ENCODE measurements around the gene SIPA1L2.
A peak's percentile ranks its signal among the peaks of the same experiment; 100 is the strongest.

Gene SIPA1L2

DNA sequence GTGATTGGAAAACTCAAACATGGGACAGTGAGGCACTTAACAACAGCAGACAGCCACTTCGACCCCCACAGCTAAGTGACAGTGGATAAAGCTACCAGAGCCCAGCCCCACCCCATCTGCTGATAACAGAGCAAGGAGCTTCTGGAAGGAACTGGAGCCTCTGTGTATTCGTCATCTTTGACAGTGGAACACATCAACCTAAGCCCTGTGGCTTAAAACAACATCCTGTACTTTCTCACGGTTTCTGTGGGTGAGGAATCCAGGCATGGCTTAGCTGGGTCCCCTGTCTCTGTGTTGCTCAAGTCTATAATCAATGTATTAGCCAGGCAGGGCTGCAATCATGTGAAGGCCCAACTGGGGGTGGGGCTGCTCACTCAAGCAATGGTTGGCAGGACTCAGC, 18.4 kb upstream of the SIPA1L2 start:
- no peak for DNase-seq

DNA sequence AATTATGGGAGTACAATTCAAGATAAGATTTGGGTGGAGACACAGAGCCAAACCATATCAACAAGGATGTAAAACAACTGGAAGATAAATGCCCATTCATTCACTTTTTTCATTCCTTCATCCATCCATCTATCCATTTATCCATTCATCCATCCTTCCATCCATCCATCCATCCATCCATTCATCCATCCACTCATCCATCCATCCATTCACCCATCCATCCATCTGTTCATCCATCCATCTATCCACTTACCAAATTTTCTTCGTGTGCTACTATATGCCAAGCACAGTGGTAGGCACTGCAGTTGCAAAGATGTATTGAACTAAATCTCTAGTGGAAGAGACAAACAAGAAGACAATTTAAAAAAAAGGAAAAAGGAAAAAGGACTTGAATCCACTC, 14.3 kb upstream of the SIPA1L2 start:
- no peak for DNase-seq

DNA sequence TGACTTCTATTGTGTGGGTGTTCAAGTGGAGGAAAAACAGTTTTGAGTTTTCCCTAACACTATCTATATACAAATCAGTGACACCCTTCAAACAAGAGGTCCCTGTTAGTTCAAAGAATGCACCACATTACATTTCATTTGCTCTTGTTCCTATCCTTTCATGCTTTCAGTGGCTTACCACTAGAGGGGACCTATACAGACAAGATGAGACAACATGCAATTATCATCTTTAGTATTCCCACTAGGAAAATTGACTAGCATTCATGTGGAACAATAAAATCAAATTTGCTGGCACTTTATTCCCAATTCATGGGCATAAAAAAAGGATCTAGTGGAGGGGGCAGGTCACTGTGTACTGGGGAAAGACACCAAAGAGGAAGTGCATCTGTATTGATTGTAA, 13.3 kb upstream of the SIPA1L2 start:
- DNase-seq, result no peak

DNA sequence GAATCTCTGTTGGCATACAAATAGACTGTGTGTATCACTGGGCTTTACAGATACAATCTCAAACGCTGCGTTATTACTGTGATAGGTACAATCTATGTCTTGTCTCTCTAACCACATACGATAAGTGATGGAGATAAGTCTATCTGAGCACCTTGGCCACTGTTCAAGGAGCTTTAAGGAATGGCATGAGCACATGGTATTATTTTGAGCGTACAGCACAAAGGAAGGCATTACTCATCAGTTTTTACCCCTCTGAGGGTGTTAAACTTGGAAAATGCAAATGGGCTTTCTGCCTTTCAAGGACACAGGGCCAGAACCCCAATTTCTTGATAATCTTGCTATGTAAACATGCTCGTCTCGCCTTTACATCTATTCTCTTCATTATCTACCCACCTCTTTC, 11.6 kb upstream of the SIPA1L2 start:
- DNase-seq, result no peak

DNA sequence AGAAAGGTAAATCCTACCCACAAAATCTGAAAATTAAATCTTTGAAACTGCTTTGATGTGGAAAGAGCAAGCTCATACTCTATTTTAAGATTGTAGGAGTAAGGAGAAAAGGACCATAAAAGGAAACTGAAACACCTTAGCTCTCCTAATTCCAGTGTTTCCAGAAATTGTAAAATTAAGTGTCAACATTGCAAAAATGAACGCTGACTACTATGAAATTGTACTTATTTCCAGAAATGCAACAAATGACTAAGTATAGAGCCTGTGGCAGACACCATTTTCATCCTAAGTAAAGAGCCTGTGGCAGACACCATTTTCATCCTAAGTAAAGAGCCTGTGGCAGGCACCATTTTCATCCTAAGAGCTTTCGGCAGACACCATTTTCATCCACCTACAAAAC, 6.9 kb upstream of the SIPA1L2 start:
- DNase-seq, result no peak

DNA sequence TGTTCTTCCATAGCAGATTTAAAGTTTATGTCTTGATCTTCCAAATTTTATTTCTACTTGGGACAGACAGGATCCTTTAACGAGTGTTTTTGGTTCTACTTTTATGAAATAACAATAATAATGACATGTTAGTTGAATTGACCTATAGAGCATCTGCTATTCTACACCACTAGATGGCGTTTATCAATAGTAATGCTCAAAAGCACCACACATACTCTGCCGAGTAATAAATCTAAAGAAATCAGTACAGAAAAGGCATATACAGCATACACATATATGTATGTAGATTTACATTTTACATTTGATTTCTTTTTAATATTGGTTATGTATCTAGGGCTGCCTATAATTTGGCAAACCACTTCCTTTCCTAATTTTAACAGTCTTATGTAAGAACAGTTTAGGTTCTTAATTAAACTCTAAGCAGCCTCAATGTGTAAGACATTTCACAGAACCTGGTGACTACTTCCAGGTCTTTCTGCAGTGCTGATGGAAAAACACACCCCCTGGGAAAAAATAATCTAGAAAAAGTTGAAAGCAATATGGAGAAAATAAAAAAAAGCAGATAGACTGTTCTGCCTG, 5.9 kb upstream of the SIPA1L2 start:
- DNase-seq, result peak; percentile 61

DNA sequence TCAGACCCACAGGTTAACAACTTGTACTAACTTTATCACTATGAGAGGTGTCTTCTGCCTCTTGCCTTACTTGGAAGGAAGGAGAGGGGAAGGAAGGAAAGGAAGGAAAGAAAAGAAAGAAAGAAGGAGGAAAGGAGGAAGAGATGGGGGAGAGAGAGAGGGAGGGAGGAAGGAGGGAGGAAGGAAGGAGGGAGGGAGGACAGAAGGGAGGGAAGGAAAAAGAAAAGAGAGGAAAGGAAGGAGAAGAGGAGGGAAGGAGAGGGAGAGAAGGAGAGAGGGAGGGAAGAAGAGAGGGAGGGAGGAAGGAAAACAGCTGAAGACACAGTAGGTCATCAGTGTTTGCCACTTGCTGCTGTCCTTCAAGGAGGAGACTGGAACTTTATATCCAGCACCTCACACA, 5.3 kb upstream of the SIPA1L2 start:
- DNase-seq, result no peak

DNA sequence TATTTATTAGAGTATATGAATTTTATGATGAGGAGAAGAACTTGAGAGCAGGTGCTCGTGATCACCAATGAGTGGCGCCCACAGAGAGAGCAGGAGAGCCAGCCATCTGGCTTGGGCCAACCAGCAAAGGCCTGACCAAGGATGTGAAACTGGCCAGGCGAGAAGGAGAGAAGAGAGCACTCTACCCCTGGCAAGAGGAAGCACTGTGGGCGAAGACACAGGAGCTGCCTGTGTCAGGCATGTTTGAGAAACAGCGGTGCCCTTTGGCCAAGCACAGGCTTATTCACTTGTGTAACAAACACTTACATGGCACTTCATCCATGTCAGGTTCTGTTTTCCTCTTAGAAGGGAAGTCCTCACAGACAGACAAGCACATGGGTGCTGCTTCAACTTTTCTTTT, 4.2 kb upstream of the SIPA1L2 start:
- DNase-seq, result no peak

DNA sequence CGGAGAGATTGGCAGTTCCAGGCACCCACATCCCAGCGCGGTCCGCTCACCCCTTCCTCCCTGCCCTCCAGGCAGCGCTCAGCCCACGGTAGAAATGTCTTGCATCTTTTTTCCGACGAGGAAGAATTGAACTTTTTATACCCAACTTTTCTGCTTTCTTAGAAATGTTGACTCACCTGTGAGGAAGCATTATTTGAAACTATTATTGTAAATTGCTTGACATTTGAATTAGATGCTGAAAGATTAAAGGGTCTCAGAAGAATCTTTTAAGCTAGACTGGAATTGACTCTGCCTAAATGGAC, 912 bp upstream of the SIPA1L2 start:
- no peak for DNase-seq

DNA sequence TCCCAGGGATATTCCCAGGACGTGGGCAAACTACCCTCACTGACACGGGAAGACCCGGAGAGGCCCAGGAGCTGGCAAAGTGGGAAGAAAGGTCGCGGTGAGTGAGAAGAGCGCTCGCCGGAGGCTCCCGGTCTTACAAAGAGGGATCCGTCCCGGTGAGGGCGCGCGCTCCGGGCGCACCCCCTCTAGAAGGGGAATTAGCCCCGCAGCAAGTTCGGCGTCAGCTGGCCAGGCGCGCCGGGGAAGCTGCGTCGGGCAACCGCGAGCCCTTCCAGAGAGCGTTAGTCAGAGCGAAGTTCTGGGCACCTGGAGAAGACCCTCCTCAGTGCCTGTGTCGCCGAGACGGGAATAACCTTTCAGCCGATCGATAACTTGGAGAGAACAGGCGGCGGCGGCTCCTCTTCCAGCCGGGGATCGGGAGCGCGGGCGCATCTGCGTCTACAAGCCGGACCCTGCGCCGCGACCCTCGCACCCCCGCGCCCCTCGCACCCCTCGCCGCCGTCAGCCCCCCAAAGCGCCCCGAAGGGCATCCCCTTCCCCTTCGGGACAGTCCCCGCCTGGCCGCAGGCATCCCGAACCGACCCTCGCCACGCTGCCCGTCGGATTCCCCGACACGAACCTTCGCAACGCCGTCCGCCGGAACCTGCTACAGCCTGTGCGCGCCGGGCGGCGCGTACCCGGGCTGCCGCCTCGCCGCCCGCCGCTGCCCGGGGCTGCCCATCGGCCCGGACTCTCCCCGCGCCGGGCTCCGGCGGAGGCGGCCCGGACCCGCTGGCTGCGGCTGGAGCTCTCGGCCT, 485 bp downstream of the SIPA1L2 start:
- DNase-seq, result peak; percentile 28

DNA sequence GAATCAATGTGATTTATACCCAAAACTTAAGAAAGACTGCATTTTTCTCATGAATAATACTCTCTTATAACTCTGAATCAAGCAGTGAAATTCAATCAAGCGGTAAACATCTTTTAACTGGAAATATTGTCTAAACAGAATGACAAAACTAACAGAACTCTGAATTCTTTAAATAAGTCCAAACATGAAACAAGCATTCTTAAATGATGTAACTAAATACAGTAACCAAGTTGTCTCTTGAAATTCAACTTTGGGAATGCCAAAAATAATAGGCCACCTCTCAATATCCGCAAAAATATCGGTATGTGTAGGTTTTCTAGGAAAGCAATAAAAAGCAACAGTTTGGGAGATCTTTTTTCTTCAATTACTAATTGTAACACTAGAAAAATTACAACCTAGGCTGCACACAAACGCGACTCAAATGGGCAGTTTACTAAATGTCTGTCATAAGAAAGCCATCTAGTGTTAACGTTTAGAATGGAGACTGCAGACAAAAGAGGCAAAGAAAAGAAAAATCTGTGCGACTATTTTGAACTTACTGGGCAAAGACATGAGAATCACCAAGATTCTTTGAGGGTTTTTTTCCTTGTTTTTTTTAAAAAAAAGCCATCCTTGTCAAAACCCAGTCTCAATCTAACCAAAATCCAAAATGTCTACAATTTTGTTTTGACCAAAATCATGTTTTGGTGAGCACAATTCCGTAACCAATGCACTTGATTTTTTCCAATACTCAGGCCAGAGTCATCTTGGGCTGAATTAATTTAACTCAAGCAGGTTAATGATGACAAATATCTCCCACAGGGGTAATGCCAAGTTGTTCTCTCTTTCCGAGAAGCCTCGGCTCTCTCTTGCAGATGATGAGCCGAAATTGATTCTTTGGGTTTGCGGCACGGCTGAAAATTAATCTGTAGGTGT, 1.3 kb downstream of the SIPA1L2 start:
- peak; percentile 70 for DNase-seq

DNA sequence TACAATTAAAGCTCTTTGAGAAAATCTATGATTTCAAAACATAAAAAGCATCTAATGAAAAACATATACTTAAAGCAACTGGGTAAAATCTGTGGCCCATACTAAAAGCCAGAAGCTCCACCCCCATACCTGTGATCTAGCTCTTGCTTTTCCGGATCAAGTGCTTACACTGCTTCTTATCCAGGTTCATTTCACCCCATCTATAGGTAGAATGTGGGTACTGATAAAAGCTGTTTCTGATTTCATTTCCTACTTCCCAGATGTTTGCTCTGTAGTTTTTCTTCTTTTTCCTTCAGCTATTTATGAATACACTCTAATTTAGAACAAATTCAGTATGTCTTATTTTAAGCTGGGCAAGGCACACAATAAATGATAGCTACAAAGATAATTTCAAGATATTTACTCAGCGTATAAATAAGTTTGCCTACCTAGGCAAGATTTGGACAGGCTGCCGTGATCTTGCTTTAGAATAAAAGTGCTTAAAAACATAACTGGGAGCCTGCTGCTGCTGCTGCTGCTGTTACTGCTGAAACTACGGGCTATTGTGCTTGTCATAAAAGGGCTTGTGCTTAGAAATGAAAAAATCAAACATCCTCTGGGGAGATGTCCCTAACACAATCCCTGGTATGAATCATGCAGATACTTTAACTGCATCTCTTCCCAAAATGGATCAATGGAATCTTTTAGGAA, 2.1 kb downstream of the SIPA1L2 start:
- peak; percentile 56 for DNase-seq

DNA sequence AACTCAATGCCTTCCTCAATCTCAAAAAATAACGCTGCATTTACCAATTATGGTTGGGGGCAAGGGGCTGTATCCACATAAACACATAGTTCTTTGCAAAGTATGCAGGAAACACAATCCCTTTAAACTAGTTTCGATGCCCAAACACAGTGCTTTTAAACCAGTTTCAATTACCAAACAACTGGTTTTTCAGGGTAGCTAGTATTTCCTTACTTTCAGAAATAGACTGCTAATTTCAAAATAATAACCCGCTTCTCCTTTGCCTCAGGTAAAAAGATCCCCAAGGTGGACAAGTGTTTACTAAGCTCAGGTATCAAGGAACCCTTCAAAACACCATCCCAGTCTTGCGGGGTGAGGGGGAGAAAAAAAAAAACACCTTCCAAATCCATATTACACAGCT, 2.8 kb downstream of the SIPA1L2 start:
- no peak for DNase-seq

DNA sequence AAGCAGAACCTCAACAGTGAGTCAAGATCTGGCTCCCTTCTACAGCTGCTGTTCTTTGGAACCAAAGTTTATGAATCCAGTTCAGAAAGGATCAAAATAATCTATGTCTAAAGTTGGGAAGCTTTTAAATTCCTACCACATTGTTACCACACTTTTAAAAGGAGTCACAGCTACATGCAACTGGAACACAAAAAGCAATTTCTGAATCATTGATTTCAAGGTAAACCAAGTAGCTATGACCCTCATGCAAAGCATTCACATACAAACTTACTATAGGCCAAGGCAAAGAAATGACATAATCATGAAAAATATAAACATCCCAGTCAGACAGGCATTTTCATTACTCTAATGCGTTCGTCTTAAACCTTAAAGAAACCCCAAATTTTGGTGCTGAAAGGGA, 3.5 kb downstream of the SIPA1L2 start:
- peak; percentile 27 for DNase-seq

DNA sequence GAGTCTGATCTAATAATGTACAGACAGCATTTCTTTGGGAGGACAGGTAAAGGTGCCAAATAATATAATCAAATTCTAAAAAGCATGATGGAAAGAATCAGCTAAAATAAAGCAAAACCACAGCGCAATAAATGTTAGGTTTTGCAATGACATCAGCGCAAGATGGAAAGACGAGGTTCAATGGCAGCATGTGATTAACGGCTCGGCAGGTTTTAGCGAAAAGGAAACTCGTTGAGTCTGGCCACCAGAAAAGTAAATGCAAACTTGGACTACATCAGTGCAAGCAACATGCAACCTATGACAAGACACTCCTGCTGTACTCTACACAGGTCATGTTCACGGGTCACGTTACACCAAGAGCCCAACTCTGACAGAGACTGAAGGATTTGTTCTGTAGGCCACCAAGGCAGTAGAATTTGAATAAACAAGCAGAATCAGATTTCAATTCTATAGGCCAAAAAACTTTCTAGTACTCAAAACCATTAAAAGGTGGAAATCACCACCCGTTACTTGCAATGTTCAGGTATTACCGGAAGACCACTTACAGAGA, 4.5 kb downstream of the SIPA1L2 start:
- no peak for DNase-seq

DNA sequence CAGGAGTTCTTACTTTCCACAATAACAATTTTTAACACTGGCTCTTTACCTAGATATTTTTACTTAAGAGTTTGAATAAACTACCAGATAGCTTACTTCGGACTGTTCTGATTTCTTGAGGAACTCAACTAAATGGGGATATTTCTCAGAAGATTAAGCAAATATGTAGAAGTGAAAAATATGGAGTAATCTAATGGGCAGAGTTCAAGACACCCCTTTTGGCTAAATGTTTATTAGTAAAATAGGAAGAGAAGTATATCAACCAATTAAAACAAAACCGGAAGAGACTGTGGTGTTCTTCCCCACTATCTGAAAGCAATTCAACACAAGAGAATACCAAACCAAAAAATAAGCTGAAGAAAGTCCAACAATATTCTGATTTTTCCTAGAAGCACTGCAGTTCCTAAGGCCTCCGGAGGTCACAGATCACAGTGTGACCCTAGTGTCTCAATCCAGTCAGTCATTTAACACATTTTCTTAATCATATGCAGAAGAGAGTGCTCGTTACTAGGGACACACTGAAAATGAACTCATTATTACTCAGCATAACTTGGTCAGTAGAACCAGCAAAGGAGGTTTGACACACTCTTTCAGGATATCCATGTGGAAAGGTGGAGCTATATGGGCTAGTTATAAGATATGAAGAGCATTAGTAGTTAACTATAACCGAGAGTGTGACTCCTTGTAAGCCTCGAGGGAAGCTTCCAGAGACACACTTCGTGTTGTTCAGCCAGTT, 5.2 kb downstream of the SIPA1L2 start:
- no peak for DNase-seq

DNA sequence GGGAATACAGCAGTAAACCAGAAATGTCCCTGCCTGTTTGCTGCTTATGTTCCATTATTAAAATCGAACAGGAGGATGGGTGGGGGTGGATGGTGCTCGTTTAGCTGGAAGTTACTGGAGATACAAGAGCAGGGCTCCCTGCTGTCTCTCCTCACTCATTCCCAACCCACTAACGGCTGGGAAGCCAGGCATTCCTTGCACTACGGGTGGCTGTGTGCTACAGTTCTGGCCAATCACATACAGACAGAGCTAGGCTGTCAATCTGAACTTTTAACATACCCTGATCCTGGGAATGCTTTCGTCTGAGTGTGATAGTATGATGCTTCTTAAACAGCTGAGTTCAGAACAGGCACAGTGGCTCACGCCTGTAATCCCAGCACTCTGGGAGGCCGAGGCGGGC, 7.0 kb downstream of the SIPA1L2 start:
- peak; percentile 52 for DNase-seq

DNA sequence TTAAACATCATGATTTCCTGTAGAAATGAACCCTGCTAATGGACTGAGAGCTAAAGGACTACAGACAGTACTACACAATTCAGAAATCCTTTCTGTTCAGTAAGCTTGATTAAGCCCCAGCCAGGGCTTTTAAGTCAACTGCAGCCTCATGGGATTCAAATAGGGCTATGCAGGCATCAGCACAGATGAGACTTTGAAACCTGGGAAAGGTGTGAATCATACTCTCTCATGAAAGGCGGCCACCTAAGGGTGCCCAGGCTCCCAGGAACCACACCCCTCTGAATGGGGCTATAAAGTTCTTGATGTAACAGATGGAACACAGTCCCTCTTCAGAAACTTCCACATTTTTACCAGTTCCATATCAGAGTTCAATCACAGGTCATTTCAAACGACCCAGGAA, 7.6 kb downstream of the SIPA1L2 start:
- DNase-seq, result no peak

DNA sequence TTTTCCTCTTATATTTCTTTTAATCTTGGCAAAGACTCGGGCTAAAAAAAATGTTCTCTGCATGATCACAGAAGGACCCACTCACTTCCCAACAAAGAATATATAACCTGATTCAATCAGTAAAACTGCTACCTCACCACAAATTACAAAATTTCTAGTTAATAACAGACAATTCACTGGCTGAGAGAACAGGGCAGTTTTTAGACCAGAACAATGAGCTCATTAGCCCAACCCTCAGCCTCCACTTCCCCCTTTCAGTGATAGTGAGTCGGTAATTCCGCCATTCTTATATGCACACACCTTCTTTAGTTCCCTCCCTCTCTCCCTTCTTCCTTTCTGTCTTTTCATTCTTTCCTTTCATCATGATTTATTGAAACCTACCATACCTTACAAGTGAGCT, 8.9 kb downstream of the SIPA1L2 start:
- no peak for DNase-seq

DNA sequence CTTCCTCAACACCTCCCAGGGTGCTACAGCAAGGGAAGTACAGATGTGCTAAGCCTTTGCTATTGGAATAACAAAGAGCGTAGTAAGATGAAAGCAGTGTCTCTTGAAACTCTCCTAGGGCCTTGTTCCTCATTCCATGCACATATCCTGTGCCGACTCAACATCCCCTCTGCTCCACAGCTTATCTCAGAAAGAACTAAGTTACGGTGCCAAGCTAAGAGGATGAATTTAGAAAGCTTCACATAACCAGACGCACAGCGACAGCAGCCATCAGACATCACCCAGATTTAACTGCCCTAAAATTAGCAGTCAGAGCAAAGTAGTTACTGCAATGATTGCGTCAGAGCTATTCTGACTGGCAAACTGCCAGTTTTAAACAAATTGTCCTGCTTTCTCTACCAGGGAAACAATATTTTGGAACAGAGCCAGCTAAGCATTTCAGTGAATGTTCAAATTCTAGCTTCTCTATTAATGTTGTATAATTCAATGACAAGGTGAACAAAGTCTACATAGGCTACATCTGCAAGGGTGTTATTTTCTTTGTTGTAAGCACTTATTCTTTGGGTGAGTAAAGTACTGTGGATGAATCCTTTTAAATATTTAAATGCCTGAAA, 9.5 kb downstream of the SIPA1L2 start:
- DNase-seq, result peak; percentile 57

DNA sequence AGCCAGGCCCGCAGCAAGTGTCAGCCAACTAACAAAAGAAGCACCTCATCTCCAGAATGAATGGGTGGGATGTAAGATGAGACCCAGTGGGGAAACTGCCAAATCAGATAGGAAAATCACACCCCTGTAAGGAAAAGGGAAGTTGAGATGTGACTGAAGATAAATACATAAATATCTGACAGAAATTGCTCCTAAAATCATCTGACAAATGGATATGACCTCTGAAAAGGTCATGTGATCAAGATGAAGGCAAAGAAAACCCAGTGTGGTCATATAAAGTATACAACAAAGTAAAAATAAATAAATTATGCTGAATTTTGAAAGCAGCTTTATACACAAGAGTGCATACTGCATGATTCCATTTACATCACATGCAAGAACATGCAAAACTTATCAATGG, 12.7 kb downstream of the SIPA1L2 start:
- no peak for DNase-seq
